Pulmonary artery endothelial cell (primary cell): Measurements from ENCODE around the gene IDUA. TPM values are rescaled to one million over a fixed set of nuclear protein-coding genes. Genes with fewer than 3 reads are reported as not detected.
"Not testable (repeated sequence)": the region's sequence is repeated elsewhere in the genome, so short reads cannot be mapped to it uniquely, and the experiment has no call there.

Experiments
- DNase-seq: peaks from one replicate; pipeline ENCODE4 v3.0.0-alpha.2; 2011; ENCODE audit warnings: low read depth, low spot score
- total RNA-seq: library from RNA; depleted of rRNA; stranded (reverse); fragments of >200 nt; gene quantifications from 2 replicates; pipeline ENCODE4 v1.2.3, GENCODE V29; 2014

IDUA gene
- total RNA-seq: 10.0 and 11.4 TPM in 2 replicates

DNA sequence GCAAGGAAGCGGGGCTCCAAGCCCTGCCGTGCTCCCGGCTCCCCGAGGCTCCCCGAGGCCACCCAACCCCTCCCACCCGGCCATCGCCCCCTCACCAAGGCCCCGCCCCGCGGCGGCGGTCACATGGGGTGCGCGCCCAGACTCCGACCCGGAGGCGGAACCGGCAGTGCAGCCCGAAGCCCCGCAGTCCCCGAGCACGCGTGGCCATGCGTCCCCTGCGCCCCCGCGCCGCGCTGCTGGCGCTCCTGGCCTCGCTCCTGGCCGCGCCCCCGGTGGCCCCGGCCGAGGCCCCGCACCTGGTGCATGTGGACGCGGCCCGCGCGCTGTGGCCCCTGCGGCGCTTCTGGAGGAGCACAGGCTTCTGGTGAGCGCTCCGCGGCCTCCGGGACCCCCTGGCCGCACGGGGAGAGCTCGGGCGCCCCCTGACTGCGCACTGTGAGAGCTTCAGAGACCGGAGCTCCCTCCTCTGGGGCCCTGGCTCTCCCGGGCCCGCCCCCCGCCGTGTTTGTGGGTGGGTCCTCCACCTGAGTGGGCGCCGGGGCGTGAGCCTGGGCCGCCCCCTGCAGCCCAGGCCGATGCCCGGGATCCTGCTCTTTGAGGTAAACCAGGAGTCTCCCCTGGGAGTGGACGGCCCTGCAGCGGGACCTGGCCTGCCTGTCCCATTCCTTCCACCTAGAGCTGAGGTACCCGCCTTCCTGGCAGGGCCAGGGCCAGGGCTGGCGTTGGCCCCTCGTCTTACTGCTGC, at the start of gene IDUA:
TSS of gene IDUA (plus strand) at position 166 of the 745 bp plus-strand sequence. CDS start at position 207, 41 bp downstream.
- peak; percentile 36 for DNase-seq

DNA sequence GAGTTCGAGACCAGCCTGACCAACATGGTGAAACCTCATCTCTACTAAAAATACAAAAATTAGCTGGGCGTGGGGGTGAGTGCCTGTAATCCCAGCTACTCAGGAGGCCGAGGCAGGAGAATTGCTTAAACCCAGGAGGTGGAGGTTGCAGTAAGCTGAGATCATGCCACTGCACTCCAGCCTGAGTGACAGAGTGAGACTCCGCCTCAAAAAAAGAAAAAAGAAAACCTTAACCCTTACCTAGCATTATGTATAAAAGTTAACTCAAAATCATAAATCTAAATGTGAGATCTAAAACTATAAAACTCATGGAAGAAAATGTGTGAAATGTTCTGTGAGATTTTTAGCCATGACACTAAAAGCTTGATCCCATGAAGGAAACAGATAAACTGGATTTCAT, 47.3 kb upstream of the IDUA start:
- DNase-seq: not testable (repeated sequence)

DNA sequence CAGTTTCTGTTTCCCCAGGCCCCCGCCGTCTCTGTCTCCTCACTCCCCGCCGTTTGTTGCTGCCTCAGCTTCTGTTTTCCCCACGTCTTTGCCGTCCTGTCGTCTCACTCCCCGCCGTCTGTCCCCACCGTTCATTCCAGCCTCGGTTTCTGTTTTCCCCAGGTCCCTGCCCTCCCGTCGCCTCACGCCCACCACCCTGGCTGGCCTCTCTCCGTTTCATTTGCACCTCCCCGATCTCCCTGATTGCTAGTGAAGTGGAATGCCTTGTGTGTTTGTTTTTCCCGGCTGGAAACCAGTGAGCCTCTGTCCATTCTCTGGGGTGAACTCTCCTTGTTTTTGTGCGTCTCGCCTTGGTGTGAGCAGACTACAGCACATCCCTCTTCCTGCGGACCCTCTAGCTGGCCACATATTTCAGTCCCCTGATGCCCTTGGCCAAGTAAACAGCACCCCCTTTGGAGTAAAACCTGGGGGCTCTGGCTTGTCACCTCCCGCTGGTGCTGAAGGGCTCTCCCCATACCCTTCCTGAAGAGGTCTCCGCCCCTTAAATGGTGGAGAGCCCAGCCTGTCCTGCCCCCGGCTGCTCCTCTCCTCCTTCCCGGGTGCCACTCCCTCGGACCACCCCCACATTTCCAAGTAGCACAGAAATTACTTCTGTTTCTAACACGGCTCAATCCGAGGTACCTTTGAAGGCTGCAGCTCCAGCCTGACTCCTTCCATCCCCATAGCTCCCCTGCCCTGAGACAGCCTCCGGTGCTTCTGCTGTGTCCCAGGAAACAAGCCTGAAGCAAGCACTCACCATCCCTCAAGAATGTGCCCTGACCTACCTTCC, 41.4 kb upstream of the IDUA start:
- no peak for DNase-seq

GRCh38 chr4:946103-946450, 40.8 kb upstream of the IDUA start:
- no peak for DNase-seq

- no peak for DNase-seq
These were observed 40.0 kb upstream of the IDUA start for GRCh38 chr4:946517-947471.

DNA sequence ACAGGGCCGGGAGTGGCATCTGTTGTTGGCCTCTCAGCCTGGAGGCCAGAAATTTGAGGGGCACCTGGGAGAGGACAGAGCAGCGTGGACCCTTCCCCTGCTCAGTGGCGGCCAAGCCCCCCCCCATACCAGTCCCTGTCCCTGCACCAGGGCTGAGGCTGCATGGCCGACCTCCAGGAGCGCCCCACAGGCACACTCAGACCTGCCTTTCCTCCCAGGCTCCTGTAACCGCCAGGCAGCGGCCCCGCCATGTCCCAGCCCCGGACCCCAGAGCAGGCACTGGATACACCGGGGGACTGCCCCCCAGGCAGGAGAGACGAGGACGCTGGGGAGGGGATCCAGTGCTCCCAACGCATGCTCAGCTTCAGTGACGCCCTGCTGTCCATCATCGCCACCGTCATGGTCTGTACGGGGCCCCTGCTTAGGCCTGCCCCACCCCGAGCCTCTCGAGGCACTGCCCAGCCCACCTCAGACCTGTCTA, 39.3 kb upstream of the IDUA start:
- no peak for DNase-seq

DNA sequence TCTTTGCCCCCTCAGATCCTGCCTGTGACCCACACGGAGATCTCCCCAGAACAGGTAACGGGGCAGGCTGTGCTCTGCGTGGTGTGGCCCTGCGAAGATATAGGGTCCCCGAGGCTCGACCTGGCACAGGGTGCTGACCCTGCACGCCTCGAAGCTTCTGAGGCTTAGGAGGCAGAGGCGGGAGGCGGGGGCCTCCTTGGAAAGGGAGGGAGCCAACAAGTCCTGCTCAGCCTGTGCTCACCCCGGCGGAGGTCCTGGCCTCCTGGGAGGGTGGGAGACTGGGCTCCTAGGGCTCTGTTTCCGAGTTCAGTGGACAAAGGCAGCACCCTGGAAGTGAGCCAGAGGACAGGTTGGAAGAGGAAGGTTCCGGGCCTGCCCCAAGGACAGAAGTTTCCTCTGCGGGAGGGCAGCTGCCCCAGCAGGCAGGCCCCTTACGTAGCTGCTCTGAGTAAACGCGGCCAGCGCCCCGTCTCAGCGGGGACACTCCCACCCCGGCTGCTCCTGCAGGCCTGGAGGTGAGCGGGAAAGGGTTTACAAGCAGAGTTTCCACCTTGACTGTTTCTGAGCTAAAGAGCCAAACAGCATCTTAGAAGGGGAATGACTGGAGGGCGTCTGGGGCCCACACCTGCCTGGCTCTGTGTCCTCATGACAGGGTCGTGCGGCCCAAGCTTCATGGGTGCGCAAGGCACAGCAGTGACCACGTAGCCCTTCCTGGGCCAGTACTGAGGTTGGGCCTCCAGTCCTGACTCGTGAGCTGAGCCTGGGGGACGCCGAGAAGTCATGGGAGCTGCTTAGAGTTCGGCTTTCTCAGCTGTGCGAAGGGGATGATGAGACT, 38.5 kb upstream of the IDUA start:
- no peak for DNase-seq

DNA sequence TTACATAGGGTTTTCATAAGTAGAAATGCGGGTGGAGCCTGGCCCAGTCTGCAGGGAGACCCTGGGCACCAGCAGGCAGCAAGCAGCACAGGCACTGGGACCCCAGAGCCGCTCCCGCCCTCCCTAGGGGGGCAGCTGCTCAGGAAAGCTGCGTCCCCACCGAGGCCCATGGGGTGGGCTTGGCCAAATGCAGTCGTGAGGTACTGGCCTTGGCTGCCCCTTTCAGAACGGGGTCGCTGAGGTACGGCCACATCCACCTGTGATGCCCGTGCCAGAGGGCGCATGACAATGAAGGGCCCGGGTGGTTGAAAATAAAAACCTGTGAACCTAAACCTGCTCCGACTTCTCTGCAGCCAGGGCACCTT, 37.9 kb upstream of the IDUA start:
- no peak for DNase-seq

DNA sequence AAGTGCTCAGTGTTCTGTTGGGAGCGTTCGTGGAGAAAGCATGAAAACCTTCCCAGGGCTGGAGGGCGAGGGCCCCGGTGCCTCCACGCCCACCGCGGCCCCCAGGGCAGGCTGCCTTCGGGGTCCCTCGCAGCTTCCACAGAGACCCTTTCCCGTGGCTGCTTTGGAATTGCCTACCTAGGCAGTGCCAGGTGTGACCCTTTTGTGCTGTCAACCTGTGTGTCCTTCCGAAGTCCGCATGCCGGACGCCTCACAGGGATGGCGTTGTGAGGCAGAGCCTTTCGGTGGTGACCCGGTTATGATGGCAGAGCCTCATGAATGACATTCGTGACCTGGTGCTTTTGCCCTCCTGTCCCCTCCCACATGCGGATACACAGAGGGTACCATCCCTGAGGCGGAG, 37.2 kb upstream of the IDUA start:
- no peak for DNase-seq

GRCh38 chr4:950136-951020, 36.5 kb upstream of the IDUA start:
- no peak for DNase-seq

- DNase-seq: no peak
These were observed 35.7 kb upstream of the IDUA start for GRCh38 chr4:951186-951585.

GRCh38 chr4:951594-952468, 35.0 kb upstream of the IDUA start:
- no peak for DNase-seq

GRCh38 chr4:952881-953573, 33.8 kb upstream of the IDUA start:
- DNase-seq: no peak

DNA sequence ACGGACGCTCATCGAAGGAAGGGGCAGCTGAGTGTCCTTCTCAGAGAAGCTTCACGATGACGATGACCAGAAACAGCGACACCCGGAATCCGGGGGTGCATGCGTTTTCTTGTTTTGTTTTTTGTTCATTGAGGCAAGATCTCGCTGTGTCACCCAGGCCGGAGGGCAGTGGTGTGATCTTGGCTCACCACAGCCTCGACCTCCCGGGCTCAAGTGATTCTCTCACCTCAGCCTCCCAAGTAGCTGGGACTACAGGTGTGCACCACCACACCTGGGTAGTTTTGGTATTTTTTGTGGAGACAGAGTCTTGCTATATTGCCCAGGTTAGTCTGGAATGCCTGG, 33.3 kb upstream of the IDUA start:
- DNase-seq: no peak

DNA sequence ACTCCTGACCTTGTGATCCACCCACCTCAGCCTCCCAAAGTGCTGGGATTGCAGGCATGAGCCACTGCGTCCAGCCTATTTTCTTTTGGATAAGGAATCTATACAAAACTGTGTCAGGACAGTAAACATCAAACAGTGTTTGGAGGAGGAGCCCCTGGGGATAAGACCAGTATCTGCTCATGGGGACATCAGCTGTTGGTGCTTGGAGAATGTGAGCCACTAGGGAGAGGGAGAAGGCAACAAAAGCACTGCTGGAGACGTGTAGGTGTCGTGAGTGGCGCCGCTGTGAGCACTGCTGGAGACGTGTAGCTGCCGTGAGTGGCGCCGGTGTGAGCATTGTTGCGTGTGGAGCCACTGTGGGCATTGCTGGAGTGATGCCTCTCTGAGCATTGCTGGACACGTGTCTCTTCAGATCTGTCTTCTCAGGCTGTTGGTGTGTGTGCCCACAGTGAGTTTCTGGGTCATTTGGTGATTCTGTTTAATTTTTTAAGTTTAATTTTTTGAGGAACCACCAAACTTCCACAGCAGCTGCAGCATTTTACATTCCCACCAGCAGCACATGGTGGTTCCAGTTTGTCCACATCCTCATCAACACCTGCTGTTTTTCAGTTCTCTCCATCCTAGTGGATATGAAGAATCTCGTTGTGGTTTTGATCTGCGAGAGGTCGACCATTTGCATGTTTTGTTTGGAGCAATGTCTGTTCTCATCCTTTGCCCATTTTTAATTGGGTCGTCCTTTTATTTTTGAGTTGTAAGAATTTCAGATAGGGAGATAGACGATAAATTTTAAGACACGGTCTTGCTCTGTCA, 32.4 kb upstream of the IDUA start:
- DNase-seq: no peak

GRCh38 chr4:955161-955921, 31.5 kb upstream of the IDUA start:
- DNase-seq: no peak

DNA sequence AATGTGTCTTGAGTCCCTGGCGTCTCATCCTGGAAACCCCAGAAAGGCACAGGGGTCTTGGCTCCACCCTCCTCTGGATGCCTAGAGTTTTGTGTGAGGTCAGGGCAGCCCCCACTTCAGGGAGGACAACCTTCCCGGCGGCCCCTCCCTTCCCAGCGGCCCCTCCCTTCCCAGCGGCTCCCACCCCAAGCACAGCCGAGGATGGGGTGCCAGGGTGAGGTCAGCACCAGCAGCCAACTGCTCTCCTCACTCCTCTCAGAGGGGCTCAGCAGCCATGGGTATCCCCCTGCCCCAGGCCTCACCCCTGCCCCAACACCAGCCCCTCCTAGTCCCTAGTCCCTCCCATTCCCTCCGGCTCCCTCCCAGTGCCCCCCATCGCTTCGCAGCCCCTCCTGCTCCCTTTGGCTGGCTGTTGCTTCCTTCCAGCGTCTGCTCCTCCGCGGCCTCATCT, 30.9 kb upstream of the IDUA start:
- no peak for DNase-seq
